Measurements from ENCODE around the gene HSPE1.
"Not testable (repeated sequence)": the region's sequence is repeated elsewhere in the genome, so short reads cannot be mapped to it uniquely, and the experiment has no call there.

The HSPE1 gene

GRCh38 chr2:197498235-197498936, 1.8 kb upstream of the HSPE1 start:
- DNase-seq (ENCODE audit: low spot score): no peak

- peak; percentile 63 for DNase-seq (ENCODE audit: low spot score)
Observed at GRCh38 chr2:197498937-197499593, 1.1 kb upstream of the HSPE1 start.

- no peak for DNase-seq (ENCODE audit: low spot score)
Observed at GRCh38 chr2:197500503-197501131, 438 bp downstream of the HSPE1 start.

- no peak for DNase-seq (ENCODE audit: low spot score)
Observed at GRCh38 chr2:197502201-197502600, 2.0 kb downstream of the HSPE1 start.

GRCh38 chr2:197502685-197503084, 2.5 kb downstream of the HSPE1 start:
- no peak for DNase-seq (ENCODE audit: low spot score)

GRCh38 chr2:197504000-197504399, 3.8 kb downstream of the HSPE1 start:
- no peak for DNase-seq (ENCODE audit: low spot score)

GRCh38 chr2:197504512-197504911, 4.3 kb downstream of the HSPE1 start:
- no peak for DNase-seq (ENCODE audit: low spot score)

- DNase-seq (ENCODE audit: low spot score): no peak
Observed at GRCh38 chr2:197506658-197507057, 6.5 kb downstream of the HSPE1 start.

- no peak for DNase-seq (ENCODE audit: low spot score)
Observed at GRCh38 chr2:197513915-197514314, 13.7 kb downstream of the HSPE1 start.

GRCh38 chr2:197514754-197515153, 14.6 kb downstream of the HSPE1 start:
- no peak for DNase-seq (ENCODE audit: low spot score)

- peak; percentile 6 for DNase-seq (ENCODE audit: low spot score)
Observed at GRCh38 chr2:197515315-197515738, 15.1 kb downstream of the HSPE1 start.

- DNase-seq (ENCODE audit: low spot score): peak; percentile 98
Observed at GRCh38 chr2:197515739-197516392, 15.7 kb downstream of the HSPE1 start, which contains the start of gene MOB4. TSS of gene MOB4 (plus strand) at chr2:197516066. CDS start at chr2:197516087, 21 bp downstream.

- peak; percentile 36 for DNase-seq (ENCODE audit: low spot score)
Observed at GRCh38 chr2:197516393-197516761, 16.2 kb downstream of the HSPE1 start.

GRCh38 chr2:197517150-197517549, 17.0 kb downstream of the HSPE1 start:
- no peak for DNase-seq (ENCODE audit: low spot score)

- no peak for DNase-seq (ENCODE audit: low spot score)
Observed at GRCh38 chr2:197538412-197538811, 38.2 kb downstream of the HSPE1 start.

- no peak for DNase-seq (ENCODE audit: low spot score)
Observed at GRCh38 chr2:197539734-197540133, 39.6 kb downstream of the HSPE1 start.

GRCh38 chr2:197543206-197543605, 43.0 kb downstream of the HSPE1 start:
- DNase-seq (ENCODE audit: low spot score): no peak

GRCh38 chr2:197547163-197547900, 47.2 kb downstream of the HSPE1 start:
- DNase-seq (ENCODE audit: low spot score): no peak

- no peak for DNase-seq (ENCODE audit: low spot score)
Observed at GRCh38 chr2:197548582-197548981, 48.4 kb downstream of the HSPE1 start.

GRCh38 chr2:197551260-197551659, 51.1 kb downstream of the HSPE1 start:
- not testable (repeated sequence) for DNase-seq (ENCODE audit: low spot score)
